SK-N-SH treated with all-trans-retinoic acid at 6 μM for 48 hours (cell line): ENCODE measurements around the gene IL17RA.

Experiments
- ATAC-seq: fragments of 200-7000 bp; cut with Tn5 transposase; 3 replicates; pipeline ENCODE4 v1.9.1; 2020; ENCODE audit warnings: mild to moderate bottlenecking, moderate library complexity
- ARNTL ChIP-seq: fragments of 450-650 bp; formaldehyde crosslinking; IDR thresholded peaks from 2 replicates; pipeline ENCODE4 v1.5.0; 2020; ENCODE audit warnings: low read depth, mild to moderate bottlenecking, moderate library complexity, borderline replicate concordance
- BACH2 ChIP-seq: fragments of 250-450 bp; sonication (Bioruptor Pico); IDR thresholded peaks from 2 replicates; pipeline ENCODE4 v1.9.0; 2021; ENCODE audit warnings: mild to moderate bottlenecking, borderline replicate concordance
- CSDC2 ChIP-seq: fragments of 250-450 bp; sonication (Bioruptor Pico); IDR thresholded peaks from 2 replicates; pipeline ENCODE4 v1.5.0; 2020; ENCODE audit warnings: mild to moderate bottlenecking, moderate library complexity
- GLIS3 ChIP-seq: fragments of 250-450 bp; sonication (Bioruptor Pico); IDR thresholded peaks from 2 replicates; pipeline ENCODE4 v1.5.0; 2020; ENCODE audit warnings: mild to moderate bottlenecking, moderate library complexity
- ISL1 ChIP-seq: fragments of 250-450 bp; sonication (Bioruptor Pico); IDR thresholded peaks from 2 replicates; pipeline ENCODE4 v2.1.2; 2022; ENCODE audit warnings: mild to moderate bottlenecking, moderate library complexity
- OSR1 ChIP-seq: fragments of 250-450 bp; sonication (Bioruptor Pico); IDR thresholded peaks from 2 replicates; pipeline ENCODE4 v1.8.0; 2022; ENCODE audit warnings: moderate library complexity, mild to moderate bottlenecking, inconsistent platforms
- RARB ChIP-seq: fragments of 250-450 bp; sonication (Bioruptor Pico); IDR thresholded peaks from 2 replicates; pipeline ENCODE4 v1.8.0; 2021; ENCODE audit warnings: mild to moderate bottlenecking, moderate library complexity
- SNAI2 ChIP-seq: fragments of 250-450 bp; sonication (Bioruptor Pico); IDR thresholded peaks from 2 replicates; pipeline ENCODE4 v1.5.0; 2020; ENCODE audit warnings: mild to moderate bottlenecking, moderate library complexity
- TCF4 ChIP-seq: fragments of 250-450 bp; sonication (Bioruptor Pico); IDR thresholded peaks from 2 replicates; pipeline ENCODE4 v1.8.0; 2021; ENCODE audit warnings: mild to moderate bottlenecking, moderate library complexity, borderline replicate concordance
- TOX ChIP-seq: fragments of 250-450 bp; sonication (Bioruptor Pico); IDR thresholded peaks from 2 replicates; pipeline ENCODE4 v1.8.0; 2021; ENCODE audit warnings: mild to moderate bottlenecking, moderate library complexity, borderline replicate concordance
- ZC3H10 ChIP-seq: fragments of 250-450 bp; sonication (Bioruptor Pico); IDR thresholded peaks from 2 replicates; pipeline ENCODE4 v1.5.1; 2021; ENCODE audit warnings: mild to moderate bottlenecking, moderate library complexity
- ZFP3 ChIP-seq: fragments of 250-450 bp; sonication (Bioruptor Pico); IDR thresholded peaks from 2 replicates; pipeline ENCODE4 v1.5.0; 2020; ENCODE audit warnings: mild to moderate bottlenecking, moderate library complexity
- ZFP30 ChIP-seq: fragments of 450-650 bp; formaldehyde crosslinking; IDR thresholded peaks from 2 replicates; pipeline ENCODE4 v1.5.0; 2022; ENCODE audit warnings: mild to moderate bottlenecking, moderate library complexity
- ZNF565 ChIP-seq: fragments of 450-650 bp; formaldehyde crosslinking; conservative IDR thresholded peaks from 2 replicates; pipeline ENCODE4 v1.5.0; 2020; ENCODE audit warnings: low read depth, mild to moderate bottlenecking, moderate library complexity
- ZNF70 ChIP-seq: fragments of 450-650 bp; formaldehyde crosslinking; IDR thresholded peaks from 2 replicates; pipeline ENCODE4 v1.5.0; 2020; ENCODE audit warnings: mild to moderate bottlenecking, moderate library complexity
- ZNF8 ChIP-seq: fragments of 450-650 bp; formaldehyde crosslinking; IDR thresholded peaks from 2 replicates; pipeline ENCODE4 v1.5.0; 2020; ENCODE audit warnings: mild to moderate bottlenecking, moderate library complexity
- TF ChIP-seq, protein P1 (sequence below): fragments of 250-450 bp; sonication (Bioruptor Pico); IDR thresholded peaks from 2 replicates; pipeline ENCODE4 v1.8.0; 2020; ENCODE audit warnings: mild to moderate bottlenecking, moderate library complexity, borderline replicate concordance
- TF ChIP-seq, protein P2 (sequence below): fragments of 250-450 bp; sonication (Bioruptor Pico); IDR thresholded peaks from 2 replicates; pipeline ENCODE4 v1.8.0; 2021; ENCODE audit warnings: low read depth, mild to moderate bottlenecking, moderate library complexity, borderline replicate concordance
- TF ChIP-seq, protein P3 (sequence below): fragments of 250-450 bp; sonication (Bioruptor Pico); IDR thresholded peaks from 2 replicates; pipeline ENCODE4 v1.5.1; 2021; ENCODE audit warnings: mild to moderate bottlenecking, moderate library complexity
- TF ChIP-seq, protein P4 (sequence below): fragments of 250-450 bp; sonication (Bioruptor Pico); IDR thresholded peaks from 2 replicates; pipeline ENCODE4 v1.5.1; 2020; ENCODE audit warnings: low read depth, mild to moderate bottlenecking, moderate library complexity
- TF ChIP-seq, protein P5 (sequence below): fragments of 250-450 bp; sonication (Bioruptor Pico); IDR thresholded peaks from 2 replicates; pipeline ENCODE4 v1.5.0; 2020; ENCODE audit warnings: mild to moderate bottlenecking, moderate library complexity

Gene IL17RA

DNA sequence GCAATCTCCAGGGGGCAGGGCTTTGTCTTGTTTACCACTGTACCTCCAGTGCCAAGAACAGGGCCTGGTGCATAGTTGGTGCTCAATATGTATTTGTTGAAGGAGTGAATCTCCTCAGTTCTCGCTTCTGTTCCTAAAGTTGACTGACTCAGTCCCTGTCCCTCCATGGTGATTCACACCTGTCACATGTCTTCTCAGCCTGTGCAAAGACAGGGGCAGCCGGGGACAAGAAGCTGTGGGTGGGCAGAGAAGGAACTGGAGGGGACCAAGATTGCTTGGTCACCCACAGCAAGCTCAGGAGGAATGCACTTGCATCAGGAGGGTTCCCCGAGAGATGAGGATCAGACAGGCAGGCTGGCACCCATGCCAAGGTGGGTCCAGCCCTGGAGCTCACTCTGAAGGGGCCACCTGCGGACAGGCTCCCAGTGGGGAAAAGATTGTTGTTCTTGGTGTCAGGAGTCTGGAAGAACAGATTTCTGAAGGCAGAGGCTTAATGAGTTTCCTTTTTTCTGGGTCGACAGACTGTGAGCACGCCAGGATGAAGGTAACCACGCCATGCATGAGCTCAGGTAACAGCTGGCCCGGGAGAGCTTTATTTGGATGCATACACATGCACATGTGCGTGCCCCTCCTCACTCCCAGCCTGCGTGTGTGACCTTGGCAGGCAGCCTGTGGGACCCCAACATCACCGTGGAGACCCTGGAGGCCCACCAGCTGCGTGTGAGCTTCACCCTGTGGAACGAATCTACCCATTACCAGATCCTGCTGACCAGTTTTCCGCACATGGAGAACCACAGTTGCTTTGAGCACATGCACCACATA lies 16.9 kb downstream of the IL17RA start:
- no peak for TF ChIP-seq CSDC2 (CRISPR knock-in tag)
- no peak for ATAC-seq

DNA sequence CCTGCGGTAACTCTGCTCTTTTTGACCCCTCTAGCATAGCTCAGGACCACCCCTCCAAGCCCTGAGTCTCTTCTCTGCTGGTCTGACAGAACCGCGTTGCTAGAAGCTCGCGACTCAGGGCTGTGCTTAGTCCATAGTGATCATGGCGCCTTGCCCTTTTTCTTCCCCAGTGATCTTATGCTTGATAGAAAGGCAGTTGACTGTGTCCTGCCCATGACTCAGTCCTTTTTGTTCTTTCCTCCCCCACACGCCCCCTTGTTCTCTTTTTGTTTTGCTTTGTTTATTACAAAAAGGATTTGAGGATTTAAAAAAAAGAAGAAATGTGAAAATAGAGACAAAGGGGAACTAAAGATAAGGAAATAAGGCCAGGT lies 17.5 kb downstream of the IL17RA start:
- TF ChIP-seq, protein P1, sequence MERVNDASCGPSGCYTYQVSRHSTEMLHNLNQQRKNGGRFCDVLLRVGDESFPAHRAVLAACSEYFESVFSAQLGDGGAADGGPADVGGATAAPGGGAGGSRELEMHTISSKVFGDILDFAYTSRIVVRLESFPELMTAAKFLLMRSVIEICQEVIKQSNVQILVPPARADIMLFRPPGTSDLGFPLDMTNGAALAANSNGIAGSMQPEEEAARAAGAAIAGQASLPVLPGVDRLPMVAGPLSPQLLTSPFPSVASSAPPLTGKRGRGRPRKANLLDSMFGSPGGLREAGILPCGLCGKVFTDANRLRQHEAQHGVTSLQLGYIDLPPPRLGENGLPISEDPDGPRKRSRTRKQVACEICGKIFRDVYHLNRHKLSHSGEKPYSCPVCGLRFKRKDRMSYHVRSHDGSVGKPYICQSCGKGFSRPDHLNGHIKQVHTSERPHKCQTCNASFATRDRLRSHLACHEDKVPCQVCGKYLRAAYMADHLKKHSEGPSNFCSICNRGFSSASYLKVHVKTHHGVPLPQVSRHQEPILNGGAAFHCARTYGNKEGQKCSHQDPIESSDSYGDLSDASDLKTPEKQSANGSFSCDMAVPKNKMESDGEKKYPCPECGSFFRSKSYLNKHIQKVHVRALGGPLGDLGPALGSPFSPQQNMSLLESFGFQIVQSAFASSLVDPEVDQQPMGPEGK (CRISPR knock-in tag) = no peak
- TF ChIP-seq, protein P2, sequence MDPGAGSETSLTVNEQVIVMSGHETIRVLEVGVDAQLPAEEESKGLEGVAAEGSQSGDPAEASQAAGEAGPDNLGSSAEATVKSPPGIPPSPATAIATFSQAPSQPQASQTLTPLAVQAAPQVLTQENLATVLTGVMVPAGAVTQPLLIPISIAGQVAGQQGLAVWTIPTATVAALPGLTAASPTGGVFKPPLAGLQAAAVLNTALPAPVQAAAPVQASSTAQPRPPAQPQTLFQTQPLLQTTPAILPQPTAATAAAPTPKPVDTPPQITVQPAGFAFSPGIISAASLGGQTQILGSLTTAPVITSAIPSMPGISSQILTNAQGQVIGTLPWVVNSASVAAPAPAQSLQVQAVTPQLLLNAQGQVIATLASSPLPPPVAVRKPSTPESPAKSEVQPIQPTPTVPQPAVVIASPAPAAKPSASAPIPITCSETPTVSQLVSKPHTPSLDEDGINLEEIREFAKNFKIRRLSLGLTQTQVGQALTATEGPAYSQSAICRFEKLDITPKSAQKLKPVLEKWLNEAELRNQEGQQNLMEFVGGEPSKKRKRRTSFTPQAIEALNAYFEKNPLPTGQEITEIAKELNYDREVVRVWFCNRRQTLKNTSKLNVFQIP (CRISPR knock-in tag) = no peak
- TF ChIP-seq, protein P3, sequence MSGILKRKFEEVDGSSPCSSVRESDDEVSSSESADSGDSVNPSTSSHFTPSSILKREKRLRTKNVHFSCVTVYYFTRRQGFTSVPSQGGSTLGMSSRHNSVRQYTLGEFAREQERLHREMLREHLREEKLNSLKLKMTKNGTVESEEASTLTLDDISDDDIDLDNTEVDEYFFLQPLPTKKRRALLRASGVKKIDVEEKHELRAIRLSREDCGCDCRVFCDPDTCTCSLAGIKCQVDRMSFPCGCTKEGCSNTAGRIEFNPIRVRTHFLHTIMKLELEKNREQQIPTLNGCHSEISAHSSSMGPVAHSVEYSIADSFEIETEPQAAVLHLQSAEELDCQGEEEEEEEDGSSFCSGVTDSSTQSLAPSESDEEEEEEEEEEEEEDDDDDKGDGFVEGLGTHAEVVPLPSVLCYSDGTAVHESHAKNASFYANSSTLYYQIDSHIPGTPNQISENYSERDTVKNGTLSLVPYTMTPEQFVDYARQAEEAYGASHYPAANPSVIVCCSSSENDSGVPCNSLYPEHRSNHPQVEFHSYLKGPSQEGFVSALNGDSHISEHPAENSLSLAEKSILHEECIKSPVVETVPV (CRISPR knock-in tag) = no peak
- no peak for TF ChIP-seq ISL1 (CRISPR knock-in tag)
- TF ChIP-seq BACH2 = no peak
- TF ChIP-seq TCF4 (CRISPR knock-in tag) = no peak
- TF ChIP-seq ZNF565 (CRISPR knock-in tag) = no peak
- no peak for TF ChIP-seq ZNF70 (CRISPR knock-in tag)
- TF ChIP-seq ZNF8 = no peak
- TF ChIP-seq ZC3H10 (CRISPR knock-in tag) = no peak
- TF ChIP-seq TOX (CRISPR knock-in tag) = no peak
- TF ChIP-seq ZFP3 (CRISPR knock-in tag) = no peak
- no peak for ATAC-seq

DNA sequence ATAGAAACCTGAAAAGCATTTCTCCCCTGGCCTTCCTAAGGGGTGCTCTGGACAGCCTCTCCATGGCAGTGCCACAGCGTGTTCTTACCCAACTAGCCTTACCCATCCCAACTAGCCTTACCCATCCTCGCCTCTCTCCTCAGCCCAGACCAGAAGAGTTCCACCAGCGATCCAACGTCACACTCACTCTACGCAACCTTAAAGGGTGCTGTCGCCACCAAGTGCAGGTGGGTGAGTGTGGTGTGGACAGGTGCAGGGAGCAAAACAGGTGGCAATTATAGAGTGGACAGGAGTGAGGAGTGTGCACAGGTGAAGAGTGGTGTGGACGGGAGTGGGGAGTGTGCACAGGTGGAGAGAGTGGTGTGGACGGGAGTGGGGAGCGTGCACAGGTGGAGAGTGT lies 18.6 kb downstream of the IL17RA start:
- TF ChIP-seq ZFP3 (CRISPR knock-in tag) (no peak), ISL1 (CRISPR knock-in tag) (no peak), GLIS3 (CRISPR knock-in tag) (no peak), OSR1 (CRISPR knock-in tag) (no peak), TOX (CRISPR knock-in tag) (no peak), ZNF565 (CRISPR knock-in tag) (no peak), RARB (no peak), ARNTL (CRISPR knock-in tag) (no peak), SNAI2 (no peak), BACH2 (no peak), ZC3H10 (CRISPR knock-in tag) (no peak), ZFP30 (no peak)
- TF ChIP-seq, protein P1 (CRISPR knock-in tag) = no peak
- ATAC-seq = no peak

DNA sequence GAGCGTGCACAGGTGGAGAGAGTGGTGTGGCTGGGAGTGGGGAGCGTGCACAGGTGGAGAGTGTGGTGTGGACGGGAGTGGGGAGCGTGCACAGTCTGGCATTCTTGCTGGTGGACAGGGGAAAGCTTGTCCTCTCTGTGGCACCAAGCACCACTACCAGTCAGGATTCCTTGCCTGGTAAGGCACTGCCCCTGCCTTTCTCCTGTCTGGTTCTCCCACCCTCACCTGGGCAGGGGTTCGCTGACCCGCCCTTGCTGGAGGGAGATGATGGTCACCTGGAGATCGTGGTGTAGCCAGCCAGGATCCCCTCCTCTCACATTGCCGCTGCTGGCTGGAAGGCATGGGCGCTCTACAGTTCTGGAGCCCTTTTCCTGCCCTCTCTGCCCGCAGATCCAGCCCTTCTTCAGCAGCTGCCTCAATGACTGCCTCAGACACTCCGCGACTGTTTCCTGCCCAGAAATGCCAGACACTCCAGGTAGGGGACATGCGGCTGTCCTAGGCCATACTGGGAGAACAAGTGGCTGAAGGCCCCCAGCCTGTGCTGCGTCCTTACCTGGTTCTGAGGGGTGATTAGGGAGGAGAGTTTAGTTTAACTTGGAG lies 19.6 kb downstream of the IL17RA start:
- no peak for ATAC-seq
- TF ChIP-seq, protein P4, sequence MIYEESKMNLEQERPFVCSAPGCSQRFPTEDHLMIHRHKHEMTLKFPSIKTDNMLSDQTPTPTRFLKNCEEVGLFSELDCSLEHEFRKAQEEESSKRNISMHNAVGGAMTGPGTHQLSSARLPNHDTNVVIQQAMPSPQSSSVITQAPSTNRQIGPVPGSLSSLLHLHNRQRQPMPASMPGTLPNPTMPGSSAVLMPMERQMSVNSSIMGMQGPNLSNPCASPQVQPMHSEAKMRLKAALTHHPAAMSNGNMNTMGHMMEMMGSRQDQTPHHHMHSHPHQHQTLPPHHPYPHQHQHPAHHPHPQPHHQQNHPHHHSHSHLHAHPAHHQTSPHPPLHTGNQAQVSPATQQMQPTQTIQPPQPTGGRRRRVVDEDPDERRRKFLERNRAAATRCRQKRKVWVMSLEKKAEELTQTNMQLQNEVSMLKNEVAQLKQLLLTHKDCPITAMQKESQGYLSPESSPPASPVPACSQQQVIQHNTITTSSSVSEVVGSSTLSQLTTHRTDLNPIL (CRISPR knock-in tag) = no peak
- TF ChIP-seq, protein P5, sequence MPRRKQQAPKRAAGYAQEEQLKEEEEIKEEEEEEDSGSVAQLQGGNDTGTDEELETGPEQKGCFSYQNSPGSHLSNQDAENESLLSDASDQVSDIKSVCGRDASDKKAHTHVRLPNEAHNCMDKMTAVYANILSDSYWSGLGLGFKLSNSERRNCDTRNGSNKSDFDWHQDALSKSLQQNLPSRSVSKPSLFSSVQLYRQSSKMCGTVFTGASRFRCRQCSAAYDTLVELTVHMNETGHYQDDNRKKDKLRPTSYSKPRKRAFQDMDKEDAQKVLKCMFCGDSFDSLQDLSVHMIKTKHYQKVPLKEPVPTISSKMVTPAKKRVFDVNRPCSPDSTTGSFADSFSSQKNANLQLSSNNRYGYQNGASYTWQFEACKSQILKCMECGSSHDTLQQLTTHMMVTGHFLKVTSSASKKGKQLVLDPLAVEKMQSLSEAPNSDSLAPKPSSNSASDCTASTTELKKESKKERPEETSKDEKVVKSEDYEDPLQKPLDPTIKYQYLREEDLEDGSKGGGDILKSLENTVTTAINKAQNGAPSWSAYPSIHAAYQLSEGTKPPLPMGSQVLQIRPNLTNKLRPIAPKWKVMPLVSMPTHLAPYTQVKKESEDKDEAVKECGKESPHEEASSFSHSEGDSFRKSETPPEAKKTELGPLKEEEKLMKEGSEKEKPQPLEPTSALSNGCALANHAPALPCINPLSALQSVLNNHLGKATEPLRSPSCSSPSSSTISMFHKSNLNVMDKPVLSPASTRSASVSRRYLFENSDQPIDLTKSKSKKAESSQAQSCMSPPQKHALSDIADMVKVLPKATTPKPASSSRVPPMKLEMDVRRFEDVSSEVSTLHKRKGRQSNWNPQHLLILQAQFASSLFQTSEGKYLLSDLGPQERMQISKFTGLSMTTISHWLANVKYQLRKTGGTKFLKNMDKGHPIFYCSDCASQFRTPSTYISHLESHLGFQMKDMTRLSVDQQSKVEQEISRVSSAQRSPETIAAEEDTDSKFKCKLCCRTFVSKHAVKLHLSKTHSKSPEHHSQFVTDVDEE (CRISPR knock-in tag) = no peak
- TF ChIP-seq ZNF8 (no peak), OSR1 (CRISPR knock-in tag) (no peak), ARNTL (CRISPR knock-in tag) (no peak), GLIS3 (CRISPR knock-in tag) (no peak), ZFP30 (no peak)
- TF ChIP-seq, protein P3 (CRISPR knock-in tag) = no peak
